SK-N-SH (cell line): ENCODE results near the gene ECI1. TPM values are rescaled to one million over a fixed set of nuclear protein-coding genes. Genes with fewer than 3 reads are reported as not detected.

Experiments used
- CTCF ChIA-PET: fragments of 300-600, 350-600 bp; formaldehyde crosslinking; extraction: SDS; loops from one replicate; lab custom pipeline; 2021; lab: Yijun Ruan, JAX
- POLR2A ChIA-PET: fragments of 350-600 bp; sonication (Branson Sonifier 250); formaldehyde crosslinking; extraction: SDS; loops from one replicate; lab custom pipeline; 2020; ENCODE audit warnings: antibody characterized with exemption, inconsistent platforms; lab: Yijun Ruan, JAX
- DNase-seq: peaks from one replicate; pipeline ENCODE4 v3.0.0; 2012
- H2AFZ ChIP-seq: fragments of 200-600 bp; sonication (generic); 2 replicates; pipeline ENCODE4 v1.8.1; 2016; ENCODE audit warnings: antibody characterized with exemption, mild to moderate bottlenecking, low read depth
- H3F3A ChIP-seq: fragments of 200-600 bp; sonication (generic); replicated peaks from 2 replicates; pipeline ENCODE3; 2016; ENCODE audit warnings: antibody characterized with exemption, mild to moderate bottlenecking; ENCODE audit not compliant: insufficient read depth
- H3K27ac ChIP-seq, 2 experiments: fragments of 200-500 bp in 1 of 2; fragments of 200-600 bp in 1 of 2; sonication (Bioruptor generic) in 1 of 2; sonication (generic), shearing (Covaris generic) in 1 of 2; 2 replicates each; pipeline versions ENCODE4 v1.5.1 to v1.6.1; 2014 to 2016; ENCODE audit warnings: low read depth in 2 of 2, inconsistent platforms in 1 of 2, low read length in 1 of 2, mild to moderate bottlenecking in 1 of 2, mixed read lengths in 1 of 2
- H3K27me3 ChIP-seq: fragments of 200-600 bp; sonication (generic), shearing (Covaris generic); 2 replicates; pipeline ENCODE4 v1.6.1; 2016; ENCODE audit warnings: mixed run types; ENCODE audit not compliant: insufficient read depth
- H3K36me3 ChIP-seq, 2 experiments: fragments of 200-500 bp in 1 of 2; fragments of 200-600 bp in 1 of 2; sonication (Bioruptor generic) in 1 of 2; sonication (generic) in 1 of 2; replicated peaks in 1 of 2; 2 replicates each; pipeline versions ENCODE3 to v1.5.1; 2014 to 2016; ENCODE audit warnings: low read length in 1 of 2, mild to moderate bottlenecking in 1 of 2; ENCODE audit not compliant: insufficient read depth in 2 of 2, control insufficient read depth in 1 of 2
- H3K4me1 ChIP-seq, 2 experiments: fragments of 200-500 bp in 1 of 2; fragments of 200-600 bp in 1 of 2; sonication (Bioruptor generic) in 1 of 2; sonication (generic), shearing (Covaris generic) in 1 of 2; 2 replicates each; pipeline versions ENCODE4 v1.5.1 to v1.6.1; 2014 to 2016; ENCODE audit warnings: low read depth in 1 of 2, low read length in 1 of 2, mixed run types in 1 of 2; ENCODE audit not compliant: insufficient read depth in 2 of 2, control insufficient read depth in 1 of 2
- H3K4me2 ChIP-seq: fragments of 200-600 bp; sonication (generic), shearing (Covaris generic); 2 replicates; pipeline ENCODE4 v1.6.1; 2017; ENCODE audit warnings: mixed run types
- H3K4me3 ChIP-seq, 2 experiments: fragments of 200-500 bp in 1 of 2; fragments of 200-600 bp in 1 of 2; sonication (Bioruptor generic) in 1 of 2; sonication (generic), shearing (Covaris generic) in 1 of 2; 2 replicates each; pipeline versions ENCODE4 v1.5.1 to v1.8.1; 2014 to 2016; ENCODE audit warnings: low read depth in 2 of 2, inconsistent platforms in 1 of 2, low read length in 1 of 2, mild to moderate bottlenecking in 1 of 2, mixed read lengths in 1 of 2, moderate library complexity in 1 of 2
- H3K79me2 ChIP-seq: fragments of 200-600 bp; sonication (generic); 2 replicates; pipeline ENCODE4 v1.8.1; 2017; ENCODE audit warnings: mild to moderate bottlenecking; ENCODE audit not compliant: insufficient read depth
- H3K9ac ChIP-seq: fragments of 200-600 bp; sonication (generic); 2 replicates; pipeline ENCODE4 v1.6.1; 2017; ENCODE audit warnings: mixed run types
- H3K9me2 ChIP-seq: fragments of 200-600 bp; sonication (generic); 2 replicates; pipeline ENCODE4 v1.6.1; 2017; ENCODE audit warnings: mixed run types
- H3K9me3 ChIP-seq: fragments of 200-600 bp; sonication (generic); 2 replicates; pipeline ENCODE4 v1.6.1; 2017; ENCODE audit warnings: mixed run types, mild to moderate bottlenecking, moderate library complexity
- H4K20me1 ChIP-seq: fragments of 200-600 bp; sonication (generic); 2 replicates; pipeline ENCODE4 v1.6.1; 2017; ENCODE audit warnings: mild to moderate bottlenecking, mixed run types; ENCODE audit not compliant: insufficient read depth
- CHD2 ChIP-seq: fragments of 150-350 bp; IDR thresholded peaks from 2 replicates; pipeline ENCODE4 v1.6.1; 2018; ENCODE audit warnings: low read length; ENCODE audit not compliant: partially characterized antibody
- ELF1 ChIP-seq: IDR thresholded peaks from 2 replicates; pipeline ENCODE4 v1.4.0; 2012
- EP300 ChIP-seq, 2 experiments: IDR thresholded peaks; 2 replicates each; pipeline versions ENCODE4 v1.4.0 to v1.6.1; 2012; ENCODE audit warnings: borderline replicate concordance in 1 of 2, low read depth in 1 of 2, low read length in 1 of 2
- GABPA ChIP-seq: IDR thresholded peaks from 2 replicates; pipeline ENCODE4 v1.4.0; 2012; ENCODE audit warnings: low read depth, mild to moderate bottlenecking
- GATA2 ChIP-seq: sonication (generic); formaldehyde crosslinking; IDR thresholded peaks from 2 replicates; pipeline ENCODE4 v1.5.0; 2020; ENCODE audit warnings: mild to moderate bottlenecking, missing genetic modification reagents
- MXI1 ChIP-seq: IDR thresholded peaks from 2 replicates; pipeline ENCODE4 v1.6.1; 2012; ENCODE audit warnings: mild to moderate bottlenecking, low read depth, low read length, improper control_type of control experiment
- NRF1 ChIP-seq: IDR thresholded peaks from 2 replicates; pipeline ENCODE4 v1.6.1; 2012; ENCODE audit warnings: low read depth, mild to moderate bottlenecking, low read length
- POLR2AphosphoS5 ChIP-seq: IDR thresholded peaks from 2 replicates; pipeline ENCODE4 v1.6.1; 2012; ENCODE audit warnings: low read depth, low read length
- SIN3A ChIP-seq: IDR thresholded peaks from 2 replicates; pipeline ENCODE4 v1.6.1; 2012; ENCODE audit warnings: low read depth, mild to moderate bottlenecking, low read length, moderate library complexity, borderline replicate concordance
- WGBS: methylation state at CpG from one replicate; pipeline ENCODE4 v1.1.6; 2017; ENCODE audit warnings: low lambda C conversion rate; 5-methylcytosine and 5-hydroxymethylcytosine counted together
- polyA plus RNA-seq, 3 experiments: library from polyadenylated mRNA; depleted of rRNA; stranded (reverse); fragments of >200 nt; gene quantifications; 2 replicates each; pipeline ENCODE4 v1.2.3, GENCODE V29; 2012
- TF ChIP-seq, protein P1 (sequence below): IDR thresholded peaks from 2 replicates; pipeline ENCODE4; 2012

ECI1 gene
- polyA plus RNA-seq, 1 of the 3 experiments (the other 2 are of a cell fraction), result 61.8 TPM

GRCh38 chr16:2289282-2289681 is 37.9 kb upstream of the ECI1 start:
- DNase-seq, result no peak
- no peaks in the 10 kb centered on the region for H4K20me1 ChIP-seq
- H3K4me2 ChIP-seq, result no peak overlapping the region
- H3F3A ChIP-seq, result no peaks in the 10 kb centered on the region
- no peak for TF ChIP-seq MXI1
- H3K9me3 ChIP-seq, result no peaks in the 10 kb centered on the region
- H3K4me1 ChIP-seq, result no peaks in the 10 kb centered on the region
- H3K9ac ChIP-seq, result no peak overlapping the region
- H3K79me2 ChIP-seq, result no peaks in the 10 kb centered on the region
- WGBS, result 90% methylated on average over 21 of the region's 23 CpGs
- no peak overlapping the region for H2AFZ ChIP-seq
- no peak overlapping the region for H3K4me3 ChIP-seq
- no peaks in the 10 kb centered on the region for H3K27me3 ChIP-seq
- POLR2A ChIA-PET, result no interaction called here
- H3K9me2 ChIP-seq, result no peaks in the 10 kb centered on the region
- no peak overlapping the region for H3K27ac ChIP-seq
- CTCF ChIA-PET, result interaction anchor here (1.1 kb wide), 1 partner anchor 212 kb away, joined by 3 read pairs; no protein-coding TSS in a partner anchor
- no peaks in the 10 kb centered on the region for H3K36me3 ChIP-seq

DNA sequence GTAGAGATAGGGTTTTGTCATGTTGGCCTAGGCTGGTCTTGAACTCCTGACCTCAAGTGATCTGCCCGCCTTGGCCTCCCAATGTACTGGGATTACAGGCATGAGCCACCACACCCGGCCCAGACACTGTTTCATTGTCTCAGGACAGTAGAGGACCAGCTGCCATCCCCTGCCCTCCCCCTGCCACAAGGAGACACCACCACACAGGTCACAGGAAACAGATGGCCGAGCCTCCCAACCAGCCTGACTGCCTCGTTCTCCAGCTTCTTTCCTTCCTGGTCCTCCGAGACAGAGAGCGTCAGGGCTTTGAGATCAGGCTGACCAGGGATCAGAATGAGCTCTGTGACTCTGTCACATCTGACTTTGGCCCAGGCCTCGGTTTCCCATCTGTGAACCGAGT is 37.3 kb upstream of the ECI1 start:
- Histone ChIP-seq H3K4me2 (no peak overlapping the region), H3K9ac (no peak overlapping the region), H3K27ac (no peak overlapping the region), H3K9me3 (no peaks in the 10 kb centered on the region), H2AFZ (no peak overlapping the region), H3K27me3 (no peaks in the 10 kb centered on the region), H3K4me1 (no peaks in the 10 kb centered on the region), H3F3A (no peaks in the 10 kb centered on the region), H3K4me3 (no peak overlapping the region), H3K9me2 (no peaks in the 10 kb centered on the region), H3K79me2 (no peaks in the 10 kb centered on the region), H4K20me1 (no peaks in the 10 kb centered on the region), H3K36me3 (peaks cover 0 to 1% of the 10 kb centered on the region in 2 experiments)
- WGBS, result 76% methylated on average over 7 of the region's 8 CpGs
- TF ChIP-seq ELF1, result no peak
- ChIA-PET POLR2A (interaction anchor here (1.0 kb wide), 1 partner anchor 9 kb away, joined by 3 read pairs; no protein-coding TSS in a partner anchor), CTCF (interaction anchor here (1.1 kb wide), 1 partner anchor 213 kb away, joined by 3 read pairs; no protein-coding TSS in a partner anchor)
- DNase-seq, result no peak

DNA sequence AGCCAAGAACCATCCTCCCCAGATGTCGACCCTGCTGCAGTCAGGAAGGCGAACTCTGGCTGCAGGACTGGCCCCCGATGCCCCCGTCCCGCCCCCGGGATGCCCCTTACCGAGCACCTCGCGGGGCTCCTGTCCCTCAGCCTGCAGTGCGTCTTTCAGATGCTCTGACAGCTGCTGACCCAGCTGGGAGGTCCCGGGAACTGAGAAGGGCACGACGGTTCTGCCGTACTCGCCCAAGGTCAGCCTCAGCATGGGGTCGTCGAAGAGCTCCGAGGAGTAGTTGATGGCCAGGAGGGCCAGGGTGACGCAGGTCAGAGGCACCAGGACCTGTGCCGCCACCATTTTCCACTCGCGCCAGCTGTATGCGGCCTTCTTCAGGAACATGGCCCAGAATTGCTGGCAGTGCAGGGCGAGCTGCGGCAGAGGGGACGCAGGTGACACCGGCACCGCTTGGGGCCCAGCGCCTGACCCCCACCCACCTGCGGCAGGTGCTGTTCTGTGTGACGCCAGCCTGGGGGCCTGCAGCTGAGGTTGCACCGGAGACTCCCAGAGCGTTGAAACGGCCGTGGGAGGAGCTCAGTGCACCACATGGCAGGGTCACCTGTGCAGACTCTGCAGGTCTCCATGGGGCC is 36.6 kb upstream of the ECI1 start:
- no peak for DNase-seq
- Histone ChIP-seq H3K79me2 (no peaks in the 10 kb centered on the region), H3K9ac (no peak overlapping the region), H4K20me1 (no peaks in the 10 kb centered on the region), H3K4me2 (no peak overlapping the region), H2AFZ (no peak overlapping the region), H3K9me3 (no peaks in the 10 kb centered on the region), H3F3A (no peaks in the 10 kb centered on the region), H3K27ac (no peak overlapping the region), H3K27me3 (no peaks in the 10 kb centered on the region), H3K36me3 (peaks cover 0 to 3% of the 10 kb centered on the region in 2 experiments), H3K4me3 (no peak overlapping the region), H3K9me2 (no peaks in the 10 kb centered on the region), H3K4me1 (no peaks in the 10 kb centered on the region)
- TF ChIP-seq POLR2AphosphoS5 (no peak), NRF1 (no peak), GATA2 (CRISPR knock-in tag) (no peak), SIN3A (no peak), GABPA (no peak), EP300 (IDR thresholded peaks at IDR 0.05; ENCODE audit: borderline replicate concordance in 1 of 2, low read depth in 1 of 2, low read length in 1 of 2) (no peak), MXI1 (no peak), CHD2 (no peak)
- TF ChIP-seq, protein P1, sequence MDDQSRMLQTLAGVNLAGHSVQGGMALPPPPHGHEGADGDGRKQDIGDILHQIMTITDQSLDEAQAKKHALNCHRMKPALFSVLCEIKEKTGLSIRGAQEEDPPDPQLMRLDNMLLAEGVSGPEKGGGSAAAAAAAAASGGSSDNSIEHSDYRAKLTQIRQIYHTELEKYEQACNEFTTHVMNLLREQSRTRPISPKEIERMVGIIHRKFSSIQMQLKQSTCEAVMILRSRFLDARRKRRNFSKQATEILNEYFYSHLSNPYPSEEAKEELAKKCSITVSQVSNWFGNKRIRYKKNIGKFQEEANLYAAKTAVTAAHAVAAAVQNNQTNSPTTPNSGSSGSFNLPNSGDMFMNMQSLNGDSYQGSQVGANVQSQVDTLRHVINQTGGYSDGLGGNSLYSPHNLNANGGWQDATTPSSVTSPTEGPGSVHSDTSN, result no peak
- ChIA-PET POLR2A (interaction anchor here (1.0 kb wide), 1 partner anchor 8 kb away, joined by 3 read pairs; no protein-coding TSS in a partner anchor), CTCF (no interaction called here)
- 87% methylated on average over 32 of the region's 35 CpGs for WGBS
